Measurements from ENCODE around the gene AGRN. TPM values are rescaled to one million over a fixed set of nuclear protein-coding genes. Genes with fewer than 3 reads are reported as not detected.

The AGRN gene
- total RNA-seq, 1 experiment from 2014 or later: 286 TPM

DNA sequence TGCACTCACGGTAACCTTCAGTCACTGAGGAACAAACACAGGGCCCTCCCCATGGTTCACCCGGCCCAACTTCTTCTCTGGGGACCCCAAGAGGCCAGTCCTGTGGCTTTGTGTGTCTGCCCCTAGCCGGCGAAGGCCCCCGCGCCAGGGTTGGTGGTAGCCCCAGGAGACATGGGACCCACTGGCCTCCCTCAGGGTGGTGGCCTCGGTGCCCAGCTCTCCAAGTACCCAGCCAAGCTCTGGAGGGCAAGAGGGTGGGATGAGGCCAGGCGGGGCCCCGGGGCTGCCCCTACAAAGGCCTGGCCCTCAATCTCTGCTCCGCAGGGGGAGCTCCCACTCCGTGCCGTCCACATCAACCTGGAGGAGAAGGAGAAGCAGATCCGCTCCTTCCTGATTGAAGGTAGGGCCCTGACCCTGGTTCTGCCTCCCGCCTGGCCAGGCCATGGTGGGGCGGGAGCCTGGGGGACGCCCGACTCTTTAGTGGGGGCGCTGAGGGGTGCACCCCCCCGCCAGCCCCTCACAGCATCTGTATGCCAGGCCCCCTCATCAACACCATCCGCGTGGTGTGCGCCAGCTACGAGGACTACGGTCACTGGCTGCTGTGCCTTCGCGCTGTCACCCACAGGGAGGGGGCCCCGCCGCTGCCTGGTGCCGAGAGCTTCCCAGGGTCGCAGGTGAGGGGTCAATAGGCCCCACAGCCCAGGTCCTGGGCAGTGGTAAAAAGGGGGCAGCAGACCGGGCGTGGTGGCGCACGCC lies 48.0 kb upstream of the AGRN start:
- Mint-ChIP-seq H3K4me1 (ENCODE audit: insufficient read depth, unreplicated experiment) (peaks cover 10% of the 10 kb centered on the region), H3K27me3 (ENCODE audit: insufficient read depth, unreplicated experiment) (no peaks in the 10 kb centered on the region), H3K4me3 (ENCODE audit: unreplicated experiment) (no peak overlapping the region), H3K9me3 (ENCODE audit: unreplicated experiment) (no peaks in the 10 kb centered on the region), H3K36me3 (ENCODE audit: insufficient read depth, unreplicated experiment) (no peaks in the 10 kb centered on the region), H3K27ac (ENCODE audit: low read depth, unreplicated experiment) (no peak overlapping the region)
- intact Hi-C loops (cut with micrococcal nuclease): no loop called here
- TF ChIP-seq, protein P1, sequence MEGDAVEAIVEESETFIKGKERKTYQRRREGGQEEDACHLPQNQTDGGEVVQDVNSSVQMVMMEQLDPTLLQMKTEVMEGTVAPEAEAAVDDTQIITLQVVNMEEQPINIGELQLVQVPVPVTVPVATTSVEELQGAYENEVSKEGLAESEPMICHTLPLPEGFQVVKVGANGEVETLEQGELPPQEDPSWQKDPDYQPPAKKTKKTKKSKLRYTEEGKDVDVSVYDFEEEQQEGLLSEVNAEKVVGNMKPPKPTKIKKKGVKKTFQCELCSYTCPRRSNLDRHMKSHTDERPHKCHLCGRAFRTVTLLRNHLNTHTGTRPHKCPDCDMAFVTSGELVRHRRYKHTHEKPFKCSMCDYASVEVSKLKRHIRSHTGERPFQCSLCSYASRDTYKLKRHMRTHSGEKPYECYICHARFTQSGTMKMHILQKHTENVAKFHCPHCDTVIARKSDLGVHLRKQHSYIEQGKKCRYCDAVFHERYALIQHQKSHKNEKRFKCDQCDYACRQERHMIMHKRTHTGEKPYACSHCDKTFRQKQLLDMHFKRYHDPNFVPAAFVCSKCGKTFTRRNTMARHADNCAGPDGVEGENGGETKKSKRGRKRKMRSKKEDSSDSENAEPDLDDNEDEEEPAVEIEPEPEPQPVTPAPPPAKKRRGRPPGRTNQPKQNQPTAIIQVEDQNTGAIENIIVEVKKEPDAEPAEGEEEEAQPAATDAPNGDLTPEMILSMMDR (IDR thresholded peaks at IDR 0.05; ENCODE audit: unreplicated experiment): no peak
- CTCF ChIA-PET: interaction anchor here (0.6 to 1.2 kb wide), 3 partner anchors 11 to 34 kb away, joined by 3 to 4 read pairs (median 3); no protein-coding TSS in a partner anchor
- POLR2A ChIA-PET: interaction anchor here (0.7 kb wide), 1 partner anchor 28 kb away, joined by 3 read pairs; no protein-coding TSS in a partner anchor
- no peak for DNase-seq (ENCODE audit: unreplicated experiment)
- no TSS peak for BruUV-seq (replicated peaks)

DNA sequence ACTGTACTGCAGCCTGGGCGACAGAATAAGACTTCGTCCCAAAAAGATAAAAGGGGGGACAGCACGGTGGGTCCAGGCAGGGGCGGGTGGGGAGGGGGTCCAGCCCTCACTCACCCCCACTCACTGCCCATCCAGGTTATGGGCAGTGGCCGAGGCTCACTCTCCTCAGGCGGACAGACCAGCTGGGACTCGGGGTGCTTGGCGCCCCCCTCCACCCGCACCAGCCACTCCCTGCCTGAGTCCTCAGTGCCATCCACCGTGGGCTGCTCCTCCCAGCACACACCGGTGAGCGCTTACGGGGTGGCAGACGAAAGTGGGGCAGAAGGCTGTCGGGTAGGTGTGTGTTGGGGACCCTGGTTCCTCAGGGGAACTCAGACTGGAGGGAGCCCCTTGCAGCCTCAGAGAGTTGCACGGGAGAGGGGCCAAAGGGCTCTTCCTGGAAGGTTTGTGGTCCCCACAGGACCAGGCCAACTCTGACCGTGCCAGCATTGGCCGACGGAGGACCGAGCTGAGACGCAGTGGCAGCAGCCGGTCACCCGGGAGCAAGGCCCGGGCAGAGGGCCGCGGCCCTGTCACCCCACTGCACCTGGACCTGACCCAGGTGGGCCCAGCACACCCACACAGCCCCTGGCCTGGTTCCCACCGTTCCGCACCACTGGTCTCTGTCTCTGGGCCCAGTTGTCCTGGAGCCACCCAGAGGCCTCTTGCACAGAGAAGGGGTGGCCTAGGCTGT lies 47.0 kb upstream of the AGRN start:
- no peaks in the 10 kb centered on the region for H3K27me3 Mint-ChIP-seq (ENCODE audit: insufficient read depth, unreplicated experiment)
- no peak for DNase-seq (ENCODE audit: unreplicated experiment)
- ChIA-PET POLR2A (no interaction called here), CTCF (no interaction called here)
- no TSS peak for BruUV-seq (replicated peaks)
- H3K36me3 Mint-ChIP-seq (ENCODE audit: insufficient read depth, unreplicated experiment): no peaks in the 10 kb centered on the region
- H3K9me3 Mint-ChIP-seq (ENCODE audit: unreplicated experiment): no peaks in the 10 kb centered on the region
- TF ChIP-seq, protein P1 (IDR thresholded peaks at IDR 0.05; ENCODE audit: unreplicated experiment): no peak
- intact Hi-C loops (cut with micrococcal nuclease): no loop called here
- H3K27ac Mint-ChIP-seq (ENCODE audit: low read depth, unreplicated experiment): no peak overlapping the region
- H3K4me1 Mint-ChIP-seq (ENCODE audit: insufficient read depth, unreplicated experiment): peaks cover 10% of the 10 kb centered on the region
- no peak overlapping the region for H3K4me3 Mint-ChIP-seq (ENCODE audit: unreplicated experiment)

DNA sequence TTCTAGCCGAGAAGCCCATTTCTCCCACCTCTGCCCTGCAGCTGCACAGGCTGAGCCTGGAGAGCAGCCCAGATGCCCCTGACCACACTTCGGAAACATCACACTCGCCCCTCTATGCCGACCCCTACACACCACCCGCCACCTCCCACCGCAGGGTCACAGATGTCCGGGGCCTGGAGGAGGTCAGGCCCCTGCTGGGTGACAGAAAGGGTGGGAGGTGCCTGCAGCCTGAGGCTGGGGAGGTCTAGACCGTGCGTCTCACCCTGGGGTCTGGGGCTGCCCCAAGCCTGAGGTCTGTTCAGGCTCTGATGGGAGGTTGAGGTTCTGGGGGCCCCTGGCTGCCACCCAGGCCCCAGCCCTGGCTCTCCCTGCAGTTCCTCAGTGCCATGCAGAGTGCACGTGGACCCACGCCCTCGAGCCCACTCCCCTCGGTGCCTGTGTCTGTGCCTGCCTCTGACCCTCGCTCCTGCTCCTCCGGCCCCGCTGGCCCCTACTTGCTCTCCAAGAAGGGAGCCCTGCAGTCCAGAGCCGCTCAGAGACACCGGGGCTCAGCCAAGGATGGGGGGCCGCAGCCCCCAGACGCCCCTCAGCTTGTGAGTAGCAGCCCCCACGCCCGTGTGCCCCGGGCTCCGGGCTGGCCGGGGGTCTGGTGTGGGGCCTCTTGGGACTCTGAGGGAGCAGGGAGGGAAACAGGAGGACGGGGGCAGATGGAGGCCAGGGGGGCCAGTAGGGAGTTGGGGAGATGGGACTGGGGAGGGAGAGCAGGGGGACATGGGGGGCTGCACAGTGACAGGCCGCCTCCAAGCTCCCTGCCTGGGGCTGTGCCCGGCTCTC lies 46.2 kb upstream of the AGRN start:
- H3K4me1 Mint-ChIP-seq (ENCODE audit: insufficient read depth, unreplicated experiment): peaks cover 6% of the 10 kb centered on the region
- no peak overlapping the region for H3K4me3 Mint-ChIP-seq (ENCODE audit: unreplicated experiment)
- H3K9me3 Mint-ChIP-seq (ENCODE audit: unreplicated experiment): no peaks in the 10 kb centered on the region
- intact Hi-C loops (cut with micrococcal nuclease): loop anchor here (2.0 kb wide), 1 partner anchor 69 kb away; no protein-coding TSS in a partner anchor
- POLR2A ChIA-PET: no interaction called here
- H3K27me3 Mint-ChIP-seq (ENCODE audit: insufficient read depth, unreplicated experiment): no peaks in the 10 kb centered on the region
- TF ChIP-seq, protein P1 (IDR thresholded peaks at IDR 0.05; ENCODE audit: unreplicated experiment): no peak
- BruUV-seq (replicated peaks): no TSS peak
- no peaks in the 10 kb centered on the region for H3K36me3 Mint-ChIP-seq (ENCODE audit: insufficient read depth, unreplicated experiment)
- CTCF ChIA-PET: interaction anchor here (2.2 kb wide), 1 partner anchor 11 kb away, joined by 5 read pairs; no protein-coding TSS in a partner anchor
- no peak for DNase-seq (ENCODE audit: unreplicated experiment)
- no peak overlapping the region for H3K27ac Mint-ChIP-seq (ENCODE audit: low read depth, unreplicated experiment)

DNA sequence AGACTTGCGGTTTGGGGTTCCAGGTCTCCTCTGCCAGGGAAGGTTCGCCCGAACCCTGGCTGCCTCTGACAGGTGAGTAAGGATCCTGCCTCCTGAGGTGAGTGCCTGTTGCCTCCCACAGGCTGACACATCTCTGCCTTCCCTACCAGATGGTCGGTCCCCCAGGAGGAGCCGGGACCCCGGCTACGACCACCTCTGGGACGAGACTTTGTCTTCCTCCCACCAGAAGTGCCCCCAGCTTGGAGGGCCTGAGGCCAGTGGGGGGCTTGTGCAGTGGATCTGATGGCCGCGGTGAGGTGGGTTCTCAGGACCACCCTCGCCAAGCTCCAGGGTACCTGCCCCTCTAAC lies 45.7 kb upstream of the AGRN start:
- TF ChIP-seq, protein P1 (IDR thresholded peaks at IDR 0.05; ENCODE audit: unreplicated experiment): no peak
- peaks cover 6% of the 10 kb centered on the region for H3K4me1 Mint-ChIP-seq (ENCODE audit: insufficient read depth, unreplicated experiment)
- H3K36me3 Mint-ChIP-seq (ENCODE audit: insufficient read depth, unreplicated experiment): no peaks in the 10 kb centered on the region
- ChIA-PET POLR2A (no interaction called here), CTCF (interaction anchor here (2.2 kb wide), 1 partner anchor 10 kb away, joined by 5 read pairs; no protein-coding TSS in a partner anchor)
- H3K27ac Mint-ChIP-seq (ENCODE audit: low read depth, unreplicated experiment): no peak overlapping the region
- intact Hi-C loops (cut with micrococcal nuclease): loop anchor here (2.0 kb wide), 1 partner anchor 69 kb away; no protein-coding TSS in a partner anchor
- no peak for DNase-seq (ENCODE audit: unreplicated experiment)
- no peaks in the 10 kb centered on the region for H3K27me3 Mint-ChIP-seq (ENCODE audit: insufficient read depth, unreplicated experiment)
- H3K4me3 Mint-ChIP-seq (ENCODE audit: unreplicated experiment): no peak overlapping the region
- no TSS peak for BruUV-seq (replicated peaks)
- no peaks in the 10 kb centered on the region for H3K9me3 Mint-ChIP-seq (ENCODE audit: unreplicated experiment)
